Nucleus accumbens (tissue), 56 donors: ENCODE results near the gene PDS5A.
"Not testable (repeated sequence)": the region's sequence is repeated elsewhere in the genome, so short reads cannot be mapped to it uniquely, and the experiment has no call there.

Experiments
- DNase-seq, 56 donors: peaks; one replicate each; lab custom pipeline; 2025; lab: John Stamatoyannopoulos, UW

Gene PDS5A

GRCh38 chr4:39970671-39971640, 6.8 kb downstream of the PDS5A start:
- no peak for DNase-seq

- no peak for DNase-seq
Observed at GRCh38 chr4:39963656-39964055, 14.1 kb downstream of the PDS5A start.

GRCh38 chr4:39961311-39961877, 16.3 kb downstream of the PDS5A start:
- DNase-seq: no peak

- no peak for DNase-seq
Observed at GRCh38 chr4:39950861-39951481, 26.7 kb downstream of the PDS5A start.

- no peak for DNase-seq
Observed at GRCh38 chr4:39947963-39948362, 29.7 kb downstream of the PDS5A start.

GRCh38 chr4:39947417-39947816, 30.3 kb downstream of the PDS5A start:
- DNase-seq: no peak

GRCh38 chr4:39944245-39944644, 33.5 kb downstream of the PDS5A start:
- not testable (repeated sequence) for DNase-seq

- no peak for DNase-seq
Observed at GRCh38 chr4:39942507-39942906, 35.2 kb downstream of the PDS5A start.

GRCh38 chr4:39941682-39942217, 36.0 kb downstream of the PDS5A start:
- DNase-seq: no peak

- no peak for DNase-seq
Observed at GRCh38 chr4:39937683-39938268, 39.9 kb downstream of the PDS5A start.

GRCh38 chr4:39936565-39937418, 40.9 kb downstream of the PDS5A start:
- DNase-seq: no peak

GRCh38 chr4:39933671-39934590, 43.8 kb downstream of the PDS5A start:
- DNase-seq: no peak

GRCh38 chr4:39932776-39933402, 44.8 kb downstream of the PDS5A start:
- no peak for DNase-seq

- DNase-seq: no peak
Observed at GRCh38 chr4:39931441-39931901, 46.2 kb downstream of the PDS5A start.

- no peak for DNase-seq
Observed at GRCh38 chr4:39928538-39928937, 49.2 kb downstream of the PDS5A start.

- no peak for DNase-seq
Observed at GRCh38 chr4:39924014-39924413, 53.7 kb downstream of the PDS5A start.

- no peak for DNase-seq
Observed at GRCh38 chr4:39922399-39922798, 55.3 kb downstream of the PDS5A start.

- no peak for DNase-seq
Observed at GRCh38 chr4:39913471-39913870, 64.2 kb downstream of the PDS5A start.
